ENCODE data around the gene LRRD1.

DNA sequence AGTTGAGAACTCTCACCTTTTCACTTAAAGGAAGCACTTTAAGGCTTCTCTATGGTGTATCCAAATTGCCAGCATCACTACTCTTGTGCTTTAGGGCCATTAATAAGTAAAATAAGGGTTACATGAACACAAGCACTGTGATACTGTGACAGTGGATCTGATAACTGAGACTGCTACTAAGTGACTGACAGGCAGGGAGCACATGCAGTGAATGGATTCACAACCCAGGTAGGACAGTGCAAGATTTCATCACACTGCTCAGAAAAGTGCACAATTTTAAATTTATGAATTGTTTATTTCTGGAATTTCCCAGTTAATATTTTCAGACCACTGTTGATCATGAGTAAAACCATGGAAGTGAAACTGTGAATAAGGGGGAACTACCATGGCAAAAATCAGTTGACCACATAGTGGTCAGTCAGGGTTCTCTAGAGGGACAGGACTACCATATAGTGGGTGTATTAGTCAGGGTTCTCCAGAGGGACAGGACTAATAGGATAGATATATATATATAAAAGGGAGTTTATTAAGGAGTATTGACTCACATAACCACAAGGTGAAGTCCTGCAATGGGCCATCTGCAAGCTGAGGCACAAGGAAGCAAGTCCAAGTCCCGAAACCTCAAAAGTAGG lies 23.7 kb downstream of the LRRD1 start:
- TF ChIP-seq ZXDB (tag by site-specific recombination; IDR thresholded peaks at IDR 0.05): no peak
- no peak for TF ChIP-seq MZF1 (tag by site-specific recombination; IDR thresholded peaks at IDR 0.05; ENCODE audit: borderline replicate concordance)
- no peak for TF ChIP-seq ZNF830 (tag by site-specific recombination; IDR thresholded peaks at IDR 0.05; ENCODE audit: low read depth)
- TF ChIP-seq, protein P1, sequence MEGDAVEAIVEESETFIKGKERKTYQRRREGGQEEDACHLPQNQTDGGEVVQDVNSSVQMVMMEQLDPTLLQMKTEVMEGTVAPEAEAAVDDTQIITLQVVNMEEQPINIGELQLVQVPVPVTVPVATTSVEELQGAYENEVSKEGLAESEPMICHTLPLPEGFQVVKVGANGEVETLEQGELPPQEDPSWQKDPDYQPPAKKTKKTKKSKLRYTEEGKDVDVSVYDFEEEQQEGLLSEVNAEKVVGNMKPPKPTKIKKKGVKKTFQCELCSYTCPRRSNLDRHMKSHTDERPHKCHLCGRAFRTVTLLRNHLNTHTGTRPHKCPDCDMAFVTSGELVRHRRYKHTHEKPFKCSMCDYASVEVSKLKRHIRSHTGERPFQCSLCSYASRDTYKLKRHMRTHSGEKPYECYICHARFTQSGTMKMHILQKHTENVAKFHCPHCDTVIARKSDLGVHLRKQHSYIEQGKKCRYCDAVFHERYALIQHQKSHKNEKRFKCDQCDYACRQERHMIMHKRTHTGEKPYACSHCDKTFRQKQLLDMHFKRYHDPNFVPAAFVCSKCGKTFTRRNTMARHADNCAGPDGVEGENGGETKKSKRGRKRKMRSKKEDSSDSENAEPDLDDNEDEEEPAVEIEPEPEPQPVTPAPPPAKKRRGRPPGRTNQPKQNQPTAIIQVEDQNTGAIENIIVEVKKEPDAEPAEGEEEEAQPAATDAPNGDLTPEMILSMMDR (tag by site-specific recombination; IDR thresholded peaks at IDR 0.05): no peak
- TF ChIP-seq, protein P2, sequence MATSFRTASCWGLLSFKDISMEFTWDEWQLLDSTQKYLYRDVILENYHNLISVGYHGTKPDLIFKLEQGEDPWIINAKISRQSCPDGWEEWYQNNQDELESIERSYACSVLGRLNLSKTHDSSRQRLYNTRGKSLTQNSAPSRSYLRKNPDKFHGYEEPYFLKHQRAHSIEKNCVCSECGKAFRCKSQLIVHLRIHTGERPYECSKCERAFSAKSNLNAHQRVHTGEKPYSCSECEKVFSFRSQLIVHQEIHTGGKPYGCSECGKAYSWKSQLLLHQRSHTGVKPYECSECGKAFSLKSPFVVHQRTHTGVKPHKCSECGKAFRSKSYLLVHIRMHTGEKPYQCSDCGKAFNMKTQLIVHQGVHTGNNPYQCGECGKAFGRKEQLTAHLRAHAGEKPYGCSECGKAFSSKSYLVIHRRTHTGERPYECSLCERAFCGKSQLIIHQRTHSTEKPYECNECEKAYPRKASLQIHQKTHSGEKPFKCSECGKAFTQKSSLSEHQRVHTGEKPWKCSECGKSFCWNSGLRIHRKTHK (tag by site-specific recombination; IDR thresholded peaks at IDR 0.05): no peak
- no peak for TF ChIP-seq ATF2 (tag by site-specific recombination; IDR thresholded peaks at IDR 0.05; ENCODE audit: low read depth)
- TF ChIP-seq, protein P3, sequence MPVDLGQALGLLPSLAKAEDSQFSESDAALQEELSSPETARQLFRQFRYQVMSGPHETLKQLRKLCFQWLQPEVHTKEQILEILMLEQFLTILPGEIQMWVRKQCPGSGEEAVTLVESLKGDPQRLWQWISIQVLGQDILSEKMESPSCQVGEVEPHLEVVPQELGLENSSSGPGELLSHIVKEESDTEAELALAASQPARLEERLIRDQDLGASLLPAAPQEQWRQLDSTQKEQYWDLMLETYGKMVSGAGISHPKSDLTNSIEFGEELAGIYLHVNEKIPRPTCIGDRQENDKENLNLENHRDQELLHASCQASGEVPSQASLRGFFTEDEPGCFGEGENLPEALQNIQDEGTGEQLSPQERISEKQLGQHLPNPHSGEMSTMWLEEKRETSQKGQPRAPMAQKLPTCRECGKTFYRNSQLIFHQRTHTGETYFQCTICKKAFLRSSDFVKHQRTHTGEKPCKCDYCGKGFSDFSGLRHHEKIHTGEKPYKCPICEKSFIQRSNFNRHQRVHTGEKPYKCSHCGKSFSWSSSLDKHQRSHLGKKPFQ (tag by site-specific recombination; IDR thresholded peaks at IDR 0.05): no peak
- no peak for TF ChIP-seq RBAK (tag by site-specific recombination; IDR thresholded peaks at IDR 0.05)
- TF ChIP-seq, protein P4, sequence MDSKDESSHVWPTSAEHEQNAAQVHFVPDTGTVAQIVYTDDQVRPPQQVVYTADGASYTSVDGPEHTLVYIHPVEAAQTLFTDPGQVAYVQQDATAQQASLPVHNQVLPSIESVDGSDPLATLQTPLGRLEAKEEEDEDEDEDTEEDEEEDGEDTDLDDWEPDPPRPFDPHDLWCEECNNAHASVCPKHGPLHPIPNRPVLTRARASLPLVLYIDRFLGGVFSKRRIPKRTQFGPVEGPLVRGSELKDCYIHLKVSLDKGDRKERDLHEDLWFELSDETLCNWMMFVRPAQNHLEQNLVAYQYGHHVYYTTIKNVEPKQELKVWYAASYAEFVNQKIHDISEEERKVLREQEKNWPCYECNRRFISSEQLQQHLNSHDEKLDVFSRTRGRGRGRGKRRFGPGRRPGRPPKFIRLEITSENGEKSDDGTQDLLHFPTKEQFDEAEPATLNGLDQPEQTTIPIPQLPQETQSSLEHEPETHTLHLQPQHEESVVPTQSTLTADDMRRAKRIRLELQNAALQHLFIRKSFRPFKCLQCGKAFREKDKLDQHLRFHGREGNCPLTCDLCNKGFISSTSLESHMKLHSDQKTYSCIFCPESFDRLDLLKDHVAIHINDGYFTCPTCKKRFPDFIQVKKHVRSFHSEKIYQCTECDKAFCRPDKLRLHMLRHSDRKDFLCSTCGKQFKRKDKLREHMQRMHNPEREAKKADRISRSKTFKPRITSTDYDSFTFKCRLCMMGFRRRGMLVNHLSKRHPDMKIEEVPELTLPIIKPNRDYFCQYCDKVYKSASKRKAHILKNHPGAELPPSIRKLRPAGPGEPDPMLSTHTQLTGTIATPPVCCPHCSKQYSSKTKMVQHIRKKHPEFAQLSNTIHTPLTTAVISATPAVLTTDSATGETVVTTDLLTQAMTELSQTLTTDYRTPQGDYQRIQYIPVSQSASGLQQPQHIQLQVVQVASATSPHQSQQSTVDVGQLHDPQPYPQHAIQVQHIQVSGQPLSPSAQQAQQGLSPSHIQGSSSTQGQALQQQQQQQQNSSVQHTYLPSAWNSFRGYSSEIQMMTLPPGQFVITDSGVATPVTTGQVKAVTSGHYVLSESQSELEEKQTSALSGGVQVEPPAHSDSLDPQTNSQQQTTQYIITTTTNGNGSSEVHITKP (tag by site-specific recombination; IDR thresholded peaks at IDR 0.05): no peak
